Measurements from ENCODE around the gene NBEA.

DNA sequence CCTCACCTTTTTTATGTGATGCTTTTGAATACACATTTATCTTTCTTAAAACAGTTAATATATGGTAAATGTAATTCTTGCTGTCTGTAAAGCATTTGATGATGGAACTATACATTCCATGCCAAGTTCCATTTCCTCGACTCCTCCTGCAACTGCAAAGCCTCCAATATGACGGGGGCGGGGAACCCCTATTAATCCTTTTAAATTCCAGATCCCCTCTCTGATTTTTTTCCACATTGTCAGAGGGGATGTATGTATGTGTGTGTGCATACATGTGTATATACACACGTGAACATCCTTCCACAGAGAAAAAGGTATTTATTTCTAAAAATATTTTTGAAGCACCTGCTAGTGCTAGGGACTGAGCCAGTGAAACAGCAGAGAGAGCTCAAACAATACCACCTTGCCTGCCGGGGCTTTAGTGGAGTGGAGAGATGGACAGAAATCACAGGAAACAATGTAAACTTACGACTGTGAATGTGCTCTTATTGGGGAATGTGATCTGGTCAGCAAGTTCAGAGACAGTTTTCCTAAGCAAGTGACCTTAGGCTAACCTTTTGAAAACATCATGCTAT lies 559.7 kb downstream of the NBEA start:
- TF ChIP-seq, protein P1, sequence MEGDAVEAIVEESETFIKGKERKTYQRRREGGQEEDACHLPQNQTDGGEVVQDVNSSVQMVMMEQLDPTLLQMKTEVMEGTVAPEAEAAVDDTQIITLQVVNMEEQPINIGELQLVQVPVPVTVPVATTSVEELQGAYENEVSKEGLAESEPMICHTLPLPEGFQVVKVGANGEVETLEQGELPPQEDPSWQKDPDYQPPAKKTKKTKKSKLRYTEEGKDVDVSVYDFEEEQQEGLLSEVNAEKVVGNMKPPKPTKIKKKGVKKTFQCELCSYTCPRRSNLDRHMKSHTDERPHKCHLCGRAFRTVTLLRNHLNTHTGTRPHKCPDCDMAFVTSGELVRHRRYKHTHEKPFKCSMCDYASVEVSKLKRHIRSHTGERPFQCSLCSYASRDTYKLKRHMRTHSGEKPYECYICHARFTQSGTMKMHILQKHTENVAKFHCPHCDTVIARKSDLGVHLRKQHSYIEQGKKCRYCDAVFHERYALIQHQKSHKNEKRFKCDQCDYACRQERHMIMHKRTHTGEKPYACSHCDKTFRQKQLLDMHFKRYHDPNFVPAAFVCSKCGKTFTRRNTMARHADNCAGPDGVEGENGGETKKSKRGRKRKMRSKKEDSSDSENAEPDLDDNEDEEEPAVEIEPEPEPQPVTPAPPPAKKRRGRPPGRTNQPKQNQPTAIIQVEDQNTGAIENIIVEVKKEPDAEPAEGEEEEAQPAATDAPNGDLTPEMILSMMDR (IDR thresholded peaks at IDR 0.05), result no peak
- no peak for TF ChIP-seq POLR2A (IDR thresholded peaks at IDR 0.05)

All from thyroid gland (tissue), 4 donors.